GM06990 (cell line): Measurements from ENCODE around the gene EYA4.

Experiments used
- DNase-seq: peaks from one replicate; pipeline ENCODE4 v3.0.0-alpha.2; 2011; ENCODE audit not compliant: insufficient read length; ENCODE audit errors: extremely low read depth
- H3K27me3 ChIP-seq: replicated peaks from 2 replicates; pipeline ENCODE4 v1.6.0; 2011; ENCODE audit warnings: low read length; ENCODE audit not compliant: control insufficient read depth, insufficient read depth
- H3K36me3 ChIP-seq: 2 replicates; pipeline ENCODE4 v1.5.1; 2011; ENCODE audit warnings: low read length; ENCODE audit not compliant: control insufficient read depth, insufficient read depth
- H3K4me3 ChIP-seq: replicated peaks from 2 replicates; pipeline ENCODE4 v1.5.1; 2011; ENCODE audit warnings: low read depth, mild to moderate bottlenecking, control low read depth, low read length
- CTCF ChIP-seq: IDR thresholded peaks from 2 replicates; pipeline ENCODE4 v1.5.1; 2011; ENCODE audit warnings: low read length, control low read depth, mild to moderate bottlenecking, inconsistent platforms; ENCODE audit not compliant: insufficient read depth, poor library complexity, severe bottlenecking

The EYA4 gene

GRCh38 chr6:133377219-133377618, 136.1 kb downstream of the EYA4 start:
- TF ChIP-seq CTCF = no peak

GRCh38 chr6:133380047-133380446, 138.9 kb downstream of the EYA4 start:
- DNase-seq = no peak
- no peak for TF ChIP-seq CTCF
- no peaks in the 10 kb centered on the region for H3K36me3 ChIP-seq

More at GRCh38 chr6:133377219-133377618, 136.1 kb downstream of the EYA4 start:
- Histone ChIP-seq H3K36me3 (no peaks in the 10 kb centered on the region), H3K4me3 (no peak overlapping the region), H3K27me3 (no peaks in the 10 kb centered on the region)
- DNase-seq = no peak

GRCh38 chr6:133380723-133381122, 139.6 kb downstream of the EYA4 start:
- Histone ChIP-seq H3K4me3 (no peak overlapping the region), H3K27me3 (no peaks in the 10 kb centered on the region), H3K36me3 (no peaks in the 10 kb centered on the region)
- DNase-seq = no peak
- TF ChIP-seq CTCF = no peak

More at GRCh38 chr6:133380047-133380446, 138.9 kb downstream of the EYA4 start:
- no peak overlapping the region for H3K4me3 ChIP-seq
- H3K27me3 ChIP-seq = no peaks in the 10 kb centered on the region

- Histone ChIP-seq H3K36me3 (no peaks in the 10 kb centered on the region), H3K4me3 (no peak overlapping the region), H3K27me3 (no peaks in the 10 kb centered on the region)
- DNase-seq = no peak
- no peak for TF ChIP-seq CTCF
Observed at GRCh38 chr6:133388731-133389130, 147.6 kb downstream of the EYA4 start.

- Histone ChIP-seq H3K4me3 (no peak overlapping the region), H3K27me3 (no peaks in the 10 kb centered on the region), H3K36me3 (no peaks in the 10 kb centered on the region)
- no peak for DNase-seq
- no peak for TF ChIP-seq CTCF
Observed at GRCh38 chr6:133390168-133390567, 149.0 kb downstream of the EYA4 start.

- Histone ChIP-seq H3K36me3 (no peaks in the 10 kb centered on the region), H3K4me3 (no peak overlapping the region), H3K27me3 (no peaks in the 10 kb centered on the region)
- no peak for DNase-seq
- no peak for TF ChIP-seq CTCF
Observed at GRCh38 chr6:133392015-133392414, 150.9 kb downstream of the EYA4 start.
